Jurkat, Clone E6-1 (cell line): ENCODE measurements around the gene KLHL22.
"Not testable (repeated sequence)": the region's sequence is repeated elsewhere in the genome, so short reads cannot be mapped to it uniquely, and the experiment has no call there.

ENCODE experiments used
- DNase-seq: peaks from one replicate; pipeline ENCODE4 v3.0.0-alpha.2; 2011; ENCODE audit warnings: low read depth, low spot score
- H3K4me3 ChIP-seq: 2 replicates; pipeline ENCODE4 v1.5.1; 2011; ENCODE audit warnings: mild to moderate bottlenecking, low read length, control low read depth, moderate library complexity

The KLHL22 gene

DNA sequence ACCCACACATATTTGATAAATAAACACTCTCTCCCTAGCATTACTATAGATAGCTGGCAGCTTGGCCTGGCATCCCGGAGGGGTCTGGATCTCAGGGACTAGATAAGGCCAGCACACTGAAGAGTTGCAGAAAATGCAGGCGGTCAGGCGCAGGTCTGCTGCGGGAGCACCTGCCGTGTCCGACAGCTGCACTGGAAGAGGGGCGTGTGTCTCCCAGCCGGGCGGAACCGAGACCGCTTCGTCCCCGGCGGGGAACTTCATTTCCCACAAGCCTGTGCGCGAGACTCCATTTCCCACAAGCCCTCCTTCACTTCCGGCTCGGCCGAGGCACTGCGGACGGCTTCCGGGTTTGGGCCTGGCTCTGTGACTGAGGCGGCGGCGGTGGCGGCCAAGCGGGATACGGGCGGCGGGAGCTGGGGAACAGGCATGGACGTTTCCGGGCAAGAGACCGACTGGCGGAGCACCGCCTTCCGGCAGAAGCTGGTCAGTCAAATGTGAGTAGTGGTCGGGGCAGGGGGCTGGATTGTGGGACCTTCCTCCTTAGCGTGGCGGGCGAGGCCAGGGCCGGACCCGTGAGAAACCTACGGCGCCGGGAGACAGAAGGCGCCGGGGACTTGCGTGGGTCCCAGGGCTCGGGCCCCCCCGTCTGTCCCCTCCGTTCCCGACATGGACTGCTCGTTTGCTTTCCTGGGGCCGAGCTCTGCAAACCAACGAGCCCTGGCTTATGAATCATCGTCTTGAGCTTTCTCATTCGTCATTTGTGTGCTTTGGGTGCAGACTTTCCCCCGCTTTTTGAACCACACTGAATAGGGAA is 11.9 kb upstream of the KLHL22 start, which contains the start of gene MED15:
Gene MED15, plus strand, starts transcription at position 358 of the 814 bp plus-strand sequence. Its CDS starts 69 bp downstream, at position 427.
- H3K4me3 ChIP-seq = peak within 1 kb of the TSS; percentile 98
- DNase-seq = peak; percentile 76

DNA sequence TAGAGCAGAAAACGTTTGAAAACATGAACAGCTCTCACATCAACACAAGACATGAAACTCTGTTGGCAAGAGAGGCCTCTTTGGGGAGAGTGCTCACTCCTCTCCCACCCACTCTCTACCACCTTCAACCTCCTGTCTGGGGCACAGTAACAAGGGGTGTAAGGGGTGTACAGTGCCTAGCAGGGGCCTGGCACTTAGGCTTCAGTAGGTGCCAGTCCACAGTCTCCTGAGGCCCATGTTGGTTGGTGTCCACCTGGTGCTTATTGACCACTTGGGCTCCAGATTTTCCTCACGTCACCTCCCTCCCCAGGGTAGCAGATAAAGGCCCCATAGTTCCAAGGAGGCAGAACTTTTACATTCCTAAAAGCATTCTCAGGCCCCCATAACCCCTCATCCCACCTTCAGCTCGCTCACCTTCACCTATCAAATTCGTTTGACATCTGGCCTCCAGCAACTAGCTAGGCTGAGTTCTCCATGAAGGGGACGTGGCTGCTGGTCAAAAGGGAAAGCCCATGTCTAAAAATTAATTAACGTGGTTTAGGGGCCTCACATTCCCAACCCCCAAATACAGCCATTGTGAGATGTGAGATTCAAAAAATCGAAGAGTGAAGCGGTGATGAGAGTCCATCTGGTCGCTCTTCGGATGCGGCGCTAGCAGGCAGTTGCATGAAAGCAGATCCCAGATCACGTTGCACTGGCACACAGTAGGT is 11.1 kb upstream of the KLHL22 start:
- peak overlapping the region; percentile 98 for H3K4me3 ChIP-seq
- no peak for DNase-seq

DNA sequence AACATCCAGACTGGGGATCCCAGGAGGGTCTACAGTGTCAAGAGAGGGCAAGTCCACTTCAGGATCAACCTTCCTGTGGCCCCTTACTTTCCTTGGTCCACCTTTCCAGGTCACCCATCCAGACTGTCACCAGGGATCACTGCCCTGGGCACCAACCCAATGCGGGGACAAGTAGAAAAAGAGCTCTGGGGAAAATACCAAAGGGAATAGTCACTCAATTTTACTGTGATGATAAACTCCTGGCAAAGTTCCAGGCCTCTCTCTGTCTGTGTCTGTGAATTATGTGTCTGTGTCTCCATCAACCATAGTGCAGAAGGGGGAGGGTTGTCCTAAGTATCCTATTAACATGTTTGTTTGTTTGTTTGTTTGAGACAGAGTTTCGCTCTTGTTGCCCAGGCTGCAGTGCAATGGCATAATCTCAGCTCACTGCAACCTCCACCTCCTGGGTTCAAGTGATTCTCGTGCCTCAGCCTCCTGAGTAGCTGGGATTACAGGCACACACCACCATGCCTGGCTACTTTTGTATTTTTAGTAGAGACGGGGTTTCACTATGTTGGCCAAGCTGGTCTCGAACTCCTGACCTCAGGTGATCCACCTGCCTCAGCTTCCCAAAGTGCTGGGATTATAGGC is 8.8 kb upstream of the KLHL22 start:
- not testable (repeated sequence) for H3K4me3 ChIP-seq, DNase-seq

DNA sequence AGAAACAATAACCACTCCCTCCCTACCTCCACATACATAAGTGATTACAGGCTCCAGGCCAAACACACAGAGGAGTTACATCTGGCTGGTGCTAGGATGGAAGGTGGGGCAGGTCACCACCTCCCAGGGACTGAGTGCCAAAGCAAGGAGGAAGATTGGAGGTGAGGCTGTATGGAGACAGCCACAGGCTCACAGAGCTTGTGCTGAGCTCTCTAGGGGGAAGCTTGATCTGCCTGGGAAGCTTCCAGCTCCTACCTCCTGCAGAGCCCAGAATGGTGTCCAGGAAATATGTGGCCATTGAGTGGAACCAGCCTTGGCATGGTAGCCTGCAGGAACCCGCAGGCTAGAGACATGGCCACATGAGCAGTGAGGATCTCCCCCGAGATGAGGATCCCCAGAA is 8.2 kb upstream of the KLHL22 start:
- no peak for DNase-seq
- no peak overlapping the region for H3K4me3 ChIP-seq

DNA sequence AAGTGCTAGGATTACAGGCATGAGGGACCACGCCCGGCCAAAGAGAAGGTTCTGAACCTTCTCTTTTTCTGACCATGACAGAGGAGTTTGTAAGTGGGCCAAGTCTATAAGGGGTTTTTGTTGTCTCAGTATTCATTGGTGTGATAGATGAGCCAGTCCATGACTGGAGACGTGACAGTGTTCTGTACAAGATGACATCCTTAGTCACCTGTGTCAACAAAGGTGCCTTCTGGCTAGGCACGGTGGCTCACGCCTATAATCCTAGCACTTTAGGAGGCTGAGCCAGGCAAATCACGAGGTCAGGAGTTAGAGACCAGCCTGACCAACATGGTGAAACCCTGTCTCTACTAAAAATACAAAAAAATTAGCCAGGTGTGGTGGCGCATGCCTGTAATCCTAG is 4.2 kb upstream of the KLHL22 start:
- DNase-seq = no peak
- no peak overlapping the region for H3K4me3 ChIP-seq

DNA sequence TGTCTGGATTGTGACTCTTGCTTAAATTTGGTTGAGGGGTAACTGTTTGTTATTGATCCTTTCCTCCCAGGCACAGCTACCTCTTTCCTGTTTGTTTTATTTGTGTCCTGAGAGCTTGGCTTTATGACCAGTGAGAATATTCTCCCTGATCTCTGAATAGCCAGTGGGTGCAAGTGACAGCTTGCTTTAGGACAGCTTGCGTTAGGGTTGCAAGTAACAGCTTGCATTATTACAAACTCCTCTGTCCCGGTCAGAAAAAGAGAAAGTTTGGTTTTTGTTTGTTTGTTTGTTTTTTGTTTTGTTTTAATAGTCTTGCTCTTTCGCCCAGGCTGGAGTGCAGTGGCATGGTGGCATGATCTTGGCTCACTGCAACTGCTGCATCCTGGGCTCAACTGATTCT is 3.3 kb upstream of the KLHL22 start:
- no peak for DNase-seq
- H3K4me3 ChIP-seq = no peak overlapping the region

DNA sequence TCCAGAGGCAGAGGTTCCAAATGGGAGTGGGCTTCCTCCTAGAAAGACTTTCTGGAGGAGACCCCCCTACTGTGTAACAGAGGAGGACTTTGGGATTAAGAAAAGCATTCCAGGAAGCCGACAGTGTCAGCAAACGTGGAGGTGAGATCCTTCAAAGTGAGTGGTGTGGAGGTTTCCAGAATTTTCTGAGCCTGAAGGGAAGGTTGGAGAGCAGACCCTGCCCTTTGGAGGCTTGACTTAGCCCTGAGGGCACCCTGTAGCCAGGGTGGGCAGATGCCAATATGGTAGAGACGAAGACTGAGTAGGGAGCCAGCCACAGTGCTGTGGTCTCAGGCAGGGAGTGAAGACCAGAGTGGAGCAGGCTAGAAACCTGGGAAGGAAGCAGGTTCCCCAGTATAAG is 1.8 kb upstream of the KLHL22 start:
- DNase-seq = no peak
- no peak overlapping the region for H3K4me3 ChIP-seq

DNA sequence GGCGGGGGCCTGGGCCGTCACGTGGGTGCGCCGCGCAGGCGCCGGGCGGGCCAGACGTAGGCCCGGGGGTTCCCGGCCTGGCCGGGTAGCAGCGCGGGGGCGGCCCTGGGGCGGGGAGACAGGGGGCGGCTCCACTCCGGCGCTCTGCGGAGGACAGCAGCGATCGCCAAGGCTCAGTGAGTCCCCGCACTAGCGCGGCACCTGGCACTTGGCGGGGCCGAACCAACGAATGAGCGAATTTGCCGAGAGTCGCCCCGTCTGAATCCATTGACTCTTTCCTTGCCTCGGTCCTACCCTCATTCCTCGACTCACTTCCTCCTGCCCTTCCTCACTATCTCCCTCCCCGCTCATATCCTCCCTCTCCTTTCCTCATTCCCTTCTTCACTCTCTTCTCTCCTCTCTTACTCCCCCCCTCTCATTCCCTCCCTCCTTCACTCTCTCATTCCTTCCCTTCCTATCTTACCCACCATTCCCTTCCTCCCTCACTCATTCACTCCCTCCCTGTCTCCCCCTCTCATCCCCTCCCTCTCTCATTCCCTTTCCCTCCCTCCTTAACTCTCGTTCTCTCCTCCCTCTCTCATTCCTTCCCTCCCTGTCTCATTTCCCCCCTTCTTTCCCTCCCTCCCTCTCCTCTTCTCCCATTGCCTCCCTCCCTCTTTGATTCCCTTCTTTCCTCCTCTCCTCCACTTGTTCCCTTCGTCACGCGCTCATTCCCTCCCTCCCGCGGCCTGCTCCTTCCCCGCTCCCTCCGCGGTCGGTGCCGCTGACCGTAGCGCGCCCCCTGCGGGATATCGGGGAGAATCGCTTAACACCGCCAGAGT is 476 bp upstream of the KLHL22 start:
- peak overlapping the region; percentile 93 for H3K4me3 ChIP-seq
- peak; percentile 70 for DNase-seq

DNA sequence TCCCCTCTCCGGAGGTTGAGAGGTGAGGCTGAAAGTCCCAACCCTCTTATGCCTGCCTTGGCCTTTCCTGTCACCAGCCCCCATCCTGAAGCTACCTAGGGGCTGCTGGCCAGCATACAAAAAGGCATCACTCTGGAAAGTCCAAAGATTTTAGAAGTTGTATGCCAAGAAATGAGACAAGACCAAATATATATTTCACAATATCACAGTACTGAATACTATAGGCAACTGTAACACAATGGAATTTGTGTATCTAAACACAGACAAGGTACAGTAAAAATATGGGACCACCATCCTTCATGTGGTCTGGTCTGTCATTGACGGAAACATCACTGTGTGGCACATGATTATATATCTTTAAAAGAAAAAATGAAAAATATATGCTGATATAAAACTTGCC is 4.2 kb downstream of the KLHL22 start:
- DNase-seq = no peak
- no peak overlapping the region for H3K4me3 ChIP-seq

DNA sequence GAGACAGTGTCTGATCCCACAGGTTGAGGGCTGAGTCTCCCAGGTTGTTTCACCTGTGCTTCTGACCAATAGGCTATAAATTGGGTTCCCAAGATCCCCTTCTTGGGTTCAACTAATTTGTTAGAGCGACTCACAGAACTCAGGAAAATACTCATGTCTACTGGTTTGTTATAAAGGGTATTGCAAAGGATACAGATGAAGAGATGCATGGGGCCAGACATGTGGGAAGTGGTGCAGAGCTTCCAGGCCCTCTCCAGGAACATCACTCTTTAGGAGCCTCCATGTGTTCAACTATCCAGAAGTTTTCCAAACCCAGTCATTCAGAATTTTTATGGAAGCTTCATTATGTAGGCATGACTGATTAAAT is 4.7 kb downstream of the KLHL22 start:
- H3K4me3 ChIP-seq = no peak overlapping the region
- DNase-seq = no peak

DNA sequence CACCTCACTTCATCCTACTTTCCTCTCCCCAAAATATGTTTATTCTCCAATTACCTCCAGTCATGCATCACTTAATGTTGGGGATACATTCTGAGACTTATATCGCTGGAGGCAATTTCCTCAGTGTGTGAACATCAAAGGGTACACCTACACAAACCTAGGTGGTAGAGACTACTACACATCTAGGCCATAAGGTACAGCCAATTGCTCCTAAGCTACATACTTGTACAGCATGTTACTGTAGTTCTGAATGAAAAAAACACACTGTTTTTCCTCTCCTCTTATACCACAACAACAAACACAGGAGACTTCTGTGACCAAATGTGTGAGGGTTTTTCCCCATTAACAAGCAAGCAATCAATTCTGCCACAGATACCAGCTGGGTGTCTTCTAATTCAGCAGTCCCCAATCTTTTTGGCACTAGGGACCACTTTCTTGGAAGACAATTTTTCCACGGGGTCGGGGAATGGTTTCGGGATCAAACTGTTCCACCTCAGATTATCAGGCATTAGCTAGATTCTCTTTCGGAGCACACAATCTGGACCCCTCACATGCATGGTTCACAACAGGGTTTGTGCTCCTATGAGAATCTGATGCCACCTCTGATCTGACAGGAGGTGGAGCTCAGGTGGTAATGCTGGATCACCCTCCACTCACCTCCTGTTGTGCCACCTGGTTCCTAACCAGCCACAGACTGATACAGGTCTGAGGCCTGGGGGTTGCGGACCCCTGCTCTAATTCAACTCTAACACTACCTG is 5.2 kb downstream of the KLHL22 start:
- no peak overlapping the region for H3K4me3 ChIP-seq
- no peak for DNase-seq

DNA sequence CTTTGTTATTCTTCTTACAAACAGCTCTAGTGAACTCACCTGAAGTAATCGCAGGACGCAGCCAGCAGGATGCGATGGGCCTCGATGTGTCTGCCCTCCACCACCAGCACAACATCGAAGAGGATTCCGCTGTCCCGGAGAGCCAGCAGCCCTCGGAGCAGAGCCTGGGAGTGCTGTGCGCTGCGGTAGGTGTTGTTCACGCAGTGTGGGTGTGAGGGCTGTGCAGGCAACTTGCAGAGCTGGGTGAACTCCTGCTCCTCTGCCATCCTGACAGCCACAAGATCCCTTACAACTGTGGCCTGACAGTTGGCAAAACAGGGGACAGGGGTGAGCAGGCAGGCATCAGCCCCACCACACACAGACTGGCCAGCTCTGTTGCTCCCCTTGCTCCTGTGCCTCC is 6.6 kb downstream of the KLHL22 start:
- no peak for DNase-seq
- H3K4me3 ChIP-seq = no peak overlapping the region

DNA sequence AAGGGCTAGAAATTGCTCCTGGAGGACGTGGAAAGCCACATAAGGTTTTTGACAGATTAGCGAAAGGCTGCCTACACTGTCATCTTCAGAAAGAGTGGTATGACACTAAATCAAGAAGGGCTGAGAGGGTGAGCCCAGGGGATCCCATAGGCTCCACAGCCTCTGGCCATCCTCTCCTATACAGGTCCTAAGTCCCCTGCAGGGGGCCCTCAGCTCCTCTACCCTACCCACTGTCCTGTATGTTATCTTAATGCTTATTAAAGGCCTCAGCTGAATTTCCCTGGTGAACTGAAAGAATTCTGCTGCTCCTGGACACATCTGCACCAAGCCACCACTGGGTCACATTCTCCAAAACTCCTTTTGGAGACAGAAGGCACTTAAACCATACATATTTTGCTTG is 7.9 kb downstream of the KLHL22 start:
- no peak overlapping the region for H3K4me3 ChIP-seq
- DNase-seq = no peak

DNA sequence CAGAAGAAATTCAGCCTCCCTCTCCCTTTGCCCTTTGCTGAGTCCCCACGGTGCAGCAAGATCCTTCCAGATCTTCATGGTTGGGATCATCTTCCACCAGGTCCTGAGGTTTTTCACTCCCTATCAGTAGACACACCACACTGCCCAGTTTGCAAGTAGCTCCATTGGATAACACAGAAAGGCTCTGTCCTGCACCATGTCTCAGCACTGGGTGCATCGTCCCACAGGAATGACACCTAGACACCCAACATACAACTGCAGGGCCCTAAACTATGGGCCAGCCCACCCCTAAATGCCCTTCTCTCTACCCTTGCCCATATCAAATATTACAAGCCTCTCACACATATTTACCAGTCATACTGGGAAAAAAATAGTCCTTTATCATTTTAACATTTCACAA is 9.4 kb downstream of the KLHL22 start:
- DNase-seq = no peak
- H3K4me3 ChIP-seq = no peak overlapping the region

DNA sequence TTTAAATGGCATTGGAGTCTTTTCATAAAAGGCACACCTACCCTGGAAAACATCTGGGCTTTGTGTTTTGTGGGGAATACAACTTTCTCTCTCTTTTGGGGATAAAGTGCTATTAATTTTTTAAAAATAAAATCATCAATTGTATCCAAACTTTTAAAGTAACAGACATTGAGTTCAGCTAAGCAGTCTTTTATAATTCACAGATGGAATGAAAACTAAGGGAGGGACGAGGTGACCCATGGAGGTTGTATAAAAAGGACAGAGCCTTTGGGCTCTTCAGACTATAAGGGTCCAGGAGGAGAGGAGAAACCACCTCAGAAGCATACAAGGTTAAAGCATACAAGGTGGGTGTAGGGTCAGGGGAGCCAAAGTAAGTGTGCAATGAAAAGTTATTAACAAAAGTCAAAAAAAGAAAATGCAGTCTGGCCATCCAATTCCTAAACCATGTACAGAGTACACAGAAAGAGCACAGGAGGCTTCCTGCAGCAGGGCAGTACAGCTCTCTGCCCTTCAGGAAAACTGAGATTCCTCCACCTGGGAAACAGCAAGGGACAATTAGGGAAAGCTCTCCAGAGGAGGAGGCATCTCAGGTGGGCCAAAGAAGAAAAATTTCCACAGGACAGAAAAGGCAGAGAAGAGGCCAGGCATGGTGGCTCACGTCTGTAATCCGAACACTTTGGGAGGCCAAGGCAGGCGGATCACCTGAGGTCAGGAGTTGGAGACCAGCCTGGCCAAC is 10.5 kb downstream of the KLHL22 start:
- H3K4me3 ChIP-seq = no peak overlapping the region
- no peak for DNase-seq

DNA sequence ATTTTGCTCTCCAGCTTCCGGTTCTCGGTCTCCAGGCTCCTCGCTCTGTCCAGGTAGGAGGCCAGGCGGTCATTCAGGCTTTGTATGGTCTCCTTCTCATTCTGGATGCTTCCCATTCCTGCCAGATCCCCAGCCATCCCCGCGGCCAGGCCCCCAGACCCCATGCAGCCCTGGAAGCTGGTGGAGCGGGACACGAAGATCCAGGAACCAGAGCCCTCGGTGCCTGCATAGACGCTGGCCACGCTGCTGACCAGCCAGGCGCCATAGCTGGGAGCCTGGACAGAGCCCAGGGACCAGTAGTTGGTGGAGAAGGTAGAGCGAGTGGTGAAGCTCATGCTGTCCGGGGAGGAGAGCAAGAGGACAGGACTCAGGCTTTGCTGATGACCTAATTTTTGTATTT is 11.8 kb downstream of the KLHL22 start:
- no peak for DNase-seq
- no peak overlapping the region for H3K4me3 ChIP-seq

DNA sequence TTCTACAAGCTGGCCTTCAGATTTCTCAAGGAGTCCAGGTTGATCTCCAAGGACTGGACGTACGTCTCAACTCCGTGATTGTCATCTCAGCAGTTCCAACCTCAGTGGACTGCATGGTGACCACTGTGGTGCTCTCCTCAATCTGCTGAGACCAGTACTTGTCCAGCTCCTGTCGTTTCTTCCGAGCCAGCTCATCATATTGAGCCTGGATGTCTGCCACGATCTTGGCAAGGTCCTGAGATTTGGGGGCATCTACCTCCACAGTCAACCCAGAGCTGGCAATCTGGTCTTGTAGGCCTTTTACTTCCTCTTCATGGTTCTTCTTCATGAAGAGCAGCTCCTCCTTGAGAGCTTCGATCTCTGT is 12.5 kb downstream of the KLHL22 start:
- not testable (repeated sequence) for DNase-seq, H3K4me3 ChIP-seq

DNA sequence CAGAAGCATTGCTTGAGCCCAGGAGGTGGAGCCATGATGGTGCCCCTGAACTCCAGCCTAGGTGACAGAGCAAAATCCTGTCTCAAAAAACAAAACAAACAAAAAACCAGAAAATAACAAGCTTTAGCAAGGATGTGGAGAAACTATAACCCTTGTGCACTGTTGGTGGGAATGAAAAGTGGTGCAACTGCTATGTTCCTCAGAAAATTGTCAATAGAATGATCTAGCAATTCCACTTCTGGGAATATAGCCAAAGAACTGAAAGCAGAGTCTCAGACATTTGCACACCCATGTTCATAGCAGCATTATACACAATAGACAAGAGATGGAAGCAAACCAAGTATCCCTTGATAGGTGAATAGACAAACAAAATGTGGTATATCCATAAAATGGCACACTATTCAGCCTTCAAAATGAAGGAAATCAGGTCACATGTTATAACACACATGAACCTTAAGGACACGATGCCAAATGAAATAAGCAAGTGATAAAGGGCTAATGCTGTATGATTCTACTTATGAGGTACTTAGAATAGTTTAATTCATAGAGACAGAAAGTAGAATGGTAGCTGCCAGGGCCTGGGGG is 15.9 kb downstream of the KLHL22 start:
- no peak for DNase-seq
- no peak overlapping the region for H3K4me3 ChIP-seq
